Renal cortex interstitium (tissue), 11 donors: ENCODE results near the gene CACNA2D1. TPM values are rescaled to one million over a fixed set of nuclear protein-coding genes. Genes with fewer than 3 reads are reported as not detected.
"Not testable (repeated sequence)": the region's sequence is repeated elsewhere in the genome, so short reads cannot be mapped to it uniquely, and the experiment has no call there.

Source experiments
- DNase-seq, 11 donors: peaks; one replicate each; pipeline ENCODE4 v3.0.0-alpha.2; 2013; ENCODE audit warnings: low read depth in 9 of 11, low spot score in 4 of 11; ENCODE audit errors: extremely low read depth in 1 of 11
- polyA plus RNA-seq, 3 donors: library from polyadenylated mRNA; unstranded; fragments of 120-200 nt; gene quantifications; one replicate each; pipeline ENCODE4 v1.2.1, GENCODE V29; 2013; ENCODE audit not compliant: insufficient read length in 3 of 3

CACNA2D1 gene
- polyA plus RNA-seq, 3 donors = 28.2 to 30.7 (median 30.2) TPM

GRCh38 chr7:82163586-82163985, 280.0 kb downstream of the CACNA2D1 start:
- DNase-seq = no peak

GRCh38 chr7:82162289-82162688, 281.3 kb downstream of the CACNA2D1 start:
- no peak for DNase-seq

GRCh38 chr7:82158327-82158726, 285.2 kb downstream of the CACNA2D1 start:
- DNase-seq = no peak

- peak in 7 of 11 donors; percentile 6 to 29 (median 10) for DNase-seq
Observed at GRCh38 chr7:82156893-82157292, 286.7 kb downstream of the CACNA2D1 start.

- DNase-seq = peak in 6 of 11 donors; percentile 28 to 47 (median 36)
Observed at GRCh38 chr7:82156168-82156567, 287.4 kb downstream of the CACNA2D1 start.

- DNase-seq = no peak
Observed at GRCh38 chr7:82154728-82155127, 288.8 kb downstream of the CACNA2D1 start.

- DNase-seq = no peak
Observed at GRCh38 chr7:82153776-82154175, 289.8 kb downstream of the CACNA2D1 start.

GRCh38 chr7:82152858-82153257, 290.7 kb downstream of the CACNA2D1 start:
- no peak for DNase-seq

- DNase-seq = no peak
Observed at GRCh38 chr7:82146491-82146890, 297.1 kb downstream of the CACNA2D1 start.

GRCh38 chr7:82142263-82142864, 301.2 kb downstream of the CACNA2D1 start:
- no peak for DNase-seq

- no peak for DNase-seq
Observed at GRCh38 chr7:82141427-82141826, 302.1 kb downstream of the CACNA2D1 start.

- not testable (repeated sequence) for DNase-seq
Observed at GRCh38 chr7:82140608-82141007, 303.0 kb downstream of the CACNA2D1 start.

- no peak for DNase-seq
Observed at GRCh38 chr7:82131215-82131614, 312.4 kb downstream of the CACNA2D1 start.

- DNase-seq = no peak
Observed at GRCh38 chr7:82129091-82129490, 314.5 kb downstream of the CACNA2D1 start.

GRCh38 chr7:82128546-82128945, 315.0 kb downstream of the CACNA2D1 start:
- DNase-seq = no peak

- DNase-seq = no peak
Observed at GRCh38 chr7:82126576-82126975, 317.0 kb downstream of the CACNA2D1 start.

- no peak for DNase-seq
Observed at GRCh38 chr7:82124445-82124844, 319.1 kb downstream of the CACNA2D1 start.

- DNase-seq = no peak
Observed at GRCh38 chr7:82122275-82122674, 321.3 kb downstream of the CACNA2D1 start.

- no peak for DNase-seq
Observed at GRCh38 chr7:82114237-82114636, 329.3 kb downstream of the CACNA2D1 start.

GRCh38 chr7:82110146-82110840, 333.3 kb downstream of the CACNA2D1 start:
- no peak for DNase-seq

GRCh38 chr7:82109288-82109687, 334.3 kb downstream of the CACNA2D1 start:
- no peak for DNase-seq
